Measurements from ENCODE around the gene FYB2. TPM values are rescaled to one million over a fixed set of nuclear protein-coding genes. Genes with fewer than 3 reads are reported as not detected.

FYB2 gene
- total RNA-seq, 1 experiment from 2014 or later = not detected

DNA sequence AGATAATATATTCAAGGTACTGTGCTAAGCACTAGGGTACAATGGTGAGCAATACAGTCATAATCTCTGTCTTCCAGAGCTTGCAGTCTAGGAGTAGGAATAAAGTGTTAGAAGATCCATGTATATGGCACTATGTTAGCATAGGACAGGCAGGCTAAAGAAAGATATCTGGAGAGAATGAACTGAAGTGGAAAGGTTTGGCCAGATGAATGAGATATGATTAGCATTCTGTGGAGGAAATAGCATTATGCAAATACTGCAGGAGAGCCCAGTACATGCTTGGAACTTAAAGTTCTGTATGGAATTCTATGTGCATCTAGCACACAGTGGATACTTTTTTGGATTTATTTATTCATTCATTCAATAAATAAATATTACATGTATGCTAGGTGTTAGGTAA, 40.1 kb upstream of the FYB2 start:
- DNase-seq = no peak
- H4K20me1 ChIP-seq (ENCODE audit: insufficient read depth) = no peaks in the 10 kb centered on the region
- no peaks in the 10 kb centered on the region for H3K79me2 ChIP-seq (ENCODE audit: low read depth)
- no peaks in the 10 kb centered on the region for H3F3A ChIP-seq (ENCODE audit: insufficient read depth, low read depth)
- H3K4me3 ChIP-seq = no peak overlapping the region
- no peak overlapping the region for H2AFZ ChIP-seq
- no peaks in the 10 kb centered on the region for H3K9me3 ChIP-seq (ENCODE audit: insufficient read depth, low read depth)
- TF ChIP-seq EZH2 (IDR thresholded peaks at IDR 0.05; ENCODE audit: low read depth) = no peak
- TF ChIP-seq, protein P1, sequence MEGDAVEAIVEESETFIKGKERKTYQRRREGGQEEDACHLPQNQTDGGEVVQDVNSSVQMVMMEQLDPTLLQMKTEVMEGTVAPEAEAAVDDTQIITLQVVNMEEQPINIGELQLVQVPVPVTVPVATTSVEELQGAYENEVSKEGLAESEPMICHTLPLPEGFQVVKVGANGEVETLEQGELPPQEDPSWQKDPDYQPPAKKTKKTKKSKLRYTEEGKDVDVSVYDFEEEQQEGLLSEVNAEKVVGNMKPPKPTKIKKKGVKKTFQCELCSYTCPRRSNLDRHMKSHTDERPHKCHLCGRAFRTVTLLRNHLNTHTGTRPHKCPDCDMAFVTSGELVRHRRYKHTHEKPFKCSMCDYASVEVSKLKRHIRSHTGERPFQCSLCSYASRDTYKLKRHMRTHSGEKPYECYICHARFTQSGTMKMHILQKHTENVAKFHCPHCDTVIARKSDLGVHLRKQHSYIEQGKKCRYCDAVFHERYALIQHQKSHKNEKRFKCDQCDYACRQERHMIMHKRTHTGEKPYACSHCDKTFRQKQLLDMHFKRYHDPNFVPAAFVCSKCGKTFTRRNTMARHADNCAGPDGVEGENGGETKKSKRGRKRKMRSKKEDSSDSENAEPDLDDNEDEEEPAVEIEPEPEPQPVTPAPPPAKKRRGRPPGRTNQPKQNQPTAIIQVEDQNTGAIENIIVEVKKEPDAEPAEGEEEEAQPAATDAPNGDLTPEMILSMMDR (conservative IDR thresholded peaks at IDR 0.05) = no peak
- no peaks in the 10 kb centered on the region for H3K36me3 ChIP-seq (ENCODE audit: low read depth)
- peaks cover 32% of the 10 kb centered on the region for H3K27me3 ChIP-seq (ENCODE audit: insufficient read depth, low read depth)
- intact Hi-C loops (cut with micrococcal nuclease; ENCODE audit: unreplicated experiment) = no loop called here
- CTCF ChIA-PET = no interaction called here
- no peaks in the 10 kb centered on the region for H3K9me2 ChIP-seq (ENCODE audit: insufficient read depth)
- no TSS peak for BruUV-seq (replicated peaks)
- H3K4me2 ChIP-seq = no peak overlapping the region
- POLR2A ChIA-PET (ENCODE audit: unreplicated experiment) = no interaction called here
- no peak overlapping the region for H3K27ac ChIP-seq
- H3K4me1 ChIP-seq (replicated peaks; ENCODE audit: insufficient read depth) = no peaks in the 10 kb centered on the region

DNA sequence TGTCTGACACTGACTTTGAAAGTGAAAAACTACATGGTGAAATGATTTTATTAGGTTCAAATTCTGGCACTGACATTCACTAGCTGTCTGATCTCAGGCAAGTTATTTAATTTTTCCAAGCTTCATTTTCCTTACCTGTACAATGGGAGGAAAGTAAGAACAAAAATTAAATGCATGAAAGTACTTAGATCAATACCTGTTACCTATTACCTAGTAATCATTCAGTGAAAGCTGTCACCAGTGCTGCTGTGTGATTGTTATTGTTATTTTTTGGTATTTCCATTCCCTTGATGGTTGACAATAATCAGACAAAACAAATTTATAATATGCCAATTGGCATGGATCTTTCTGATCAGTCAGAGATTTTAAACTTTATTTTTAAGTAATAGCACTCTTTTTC, 37.0 kb upstream of the FYB2 start:
- POLR2A ChIA-PET (ENCODE audit: unreplicated experiment) = no interaction called here
- Histone ChIP-seq H3K4me1 (replicated peaks; ENCODE audit: insufficient read depth) (no peaks in the 10 kb centered on the region), H2AFZ (no peak overlapping the region), H3K79me2 (ENCODE audit: low read depth) (no peaks in the 10 kb centered on the region), H3K36me3 (ENCODE audit: low read depth) (no peaks in the 10 kb centered on the region), H3F3A (ENCODE audit: insufficient read depth, low read depth) (no peaks in the 10 kb centered on the region), H3K27ac (no peak overlapping the region), H3K4me3 (no peak overlapping the region), H3K4me2 (no peak overlapping the region), H3K27me3 (ENCODE audit: insufficient read depth, low read depth) (peaks cover 31% of the 10 kb centered on the region), H3K9me2 (ENCODE audit: insufficient read depth) (no peaks in the 10 kb centered on the region), H4K20me1 (ENCODE audit: insufficient read depth) (no peaks in the 10 kb centered on the region), H3K9me3 (ENCODE audit: insufficient read depth, low read depth) (no peaks in the 10 kb centered on the region)
- intact Hi-C loops (cut with micrococcal nuclease; ENCODE audit: unreplicated experiment) = no loop called here
- CTCF ChIA-PET = no interaction called here
- no TSS peak for BruUV-seq (replicated peaks)
- no peak for DNase-seq
- TF ChIP-seq EZH2 (IDR thresholded peaks at IDR 0.05; ENCODE audit: low read depth) = no peak
- TF ChIP-seq, protein P1 (conservative IDR thresholded peaks at IDR 0.05) = no peak

DNA sequence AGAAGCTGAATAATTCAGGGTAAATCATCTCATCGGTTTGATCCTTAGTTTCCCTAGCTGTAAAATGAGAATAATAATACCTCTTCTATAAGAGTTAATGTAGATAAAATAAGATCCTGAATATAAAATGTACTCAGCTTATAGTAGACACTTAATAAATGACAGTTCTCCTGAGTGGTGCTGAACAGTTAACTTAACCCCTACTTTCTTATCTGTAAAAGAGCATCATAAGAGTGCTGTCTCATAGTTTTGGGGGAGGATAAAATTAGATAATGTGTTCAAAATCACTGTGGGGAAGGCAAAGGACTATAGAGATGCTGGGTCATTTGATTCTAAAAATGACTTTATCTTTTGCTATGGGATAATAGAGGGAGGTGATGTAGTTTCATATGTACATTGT, 36.0 kb upstream of the FYB2 start:
- BruUV-seq (replicated peaks) = no TSS peak
- intact Hi-C loops (cut with micrococcal nuclease; ENCODE audit: unreplicated experiment) = no loop called here

More for the DNA sequence above, 36.0 kb upstream of the FYB2 start:
- CTCF ChIA-PET = no interaction called here
- no peak for DNase-seq
- H2AFZ ChIP-seq = no peak overlapping the region
- POLR2A ChIA-PET (ENCODE audit: unreplicated experiment) = no interaction called here
- no peak overlapping the region for H3K27ac ChIP-seq
- H3K36me3 ChIP-seq (ENCODE audit: low read depth) = no peaks in the 10 kb centered on the region
- H3K27me3 ChIP-seq (ENCODE audit: insufficient read depth, low read depth) = peaks cover 28% of the 10 kb centered on the region
- TF ChIP-seq EZH2 (IDR thresholded peaks at IDR 0.05; ENCODE audit: low read depth) = no peak
- TF ChIP-seq, protein P1 (conservative IDR thresholded peaks at IDR 0.05) = no peak
- no peaks in the 10 kb centered on the region for H3K9me2 ChIP-seq (ENCODE audit: insufficient read depth)
- no peaks in the 10 kb centered on the region for H3K4me1 ChIP-seq (replicated peaks; ENCODE audit: insufficient read depth)
- no peaks in the 10 kb centered on the region for H4K20me1 ChIP-seq (ENCODE audit: insufficient read depth)
- no peaks in the 10 kb centered on the region for H3F3A ChIP-seq (ENCODE audit: insufficient read depth, low read depth)
- no peak overlapping the region for H3K4me2 ChIP-seq
- no peaks in the 10 kb centered on the region for H3K79me2 ChIP-seq (ENCODE audit: low read depth)
- H3K4me3 ChIP-seq = no peak overlapping the region
- H3K9me3 ChIP-seq (ENCODE audit: insufficient read depth, low read depth) = no peaks in the 10 kb centered on the region
